A549 (cell line): Measurements from ENCODE around the gene EIF5.

ENCODE experiments used
- CHD2 ChIP-seq: fragments of 150-350 bp; IDR thresholded peaks from 2 replicates; pipeline ENCODE4 v1.6.1; 2014; ENCODE audit warnings: low read length; ENCODE audit not compliant: partially characterized antibody
- CHD4 ChIP-seq: fragments of 200-600 bp; sonication (generic); IDR thresholded peaks from 2 replicates; pipeline ENCODE4 v1.6.1; 2016; ENCODE audit warnings: antibody characterized with exemption, mild to moderate bottlenecking, borderline replicate concordance
- CTCF ChIP-seq: fragments of >200 bp; sonication (Bioruptor Twin); formaldehyde crosslinking; IDR thresholded peaks from 3 replicates; pipeline ENCODE4 v1.5.1; 2016
- MAX ChIP-seq: IDR thresholded peaks from 2 replicates; pipeline ENCODE4 v1.6.1; 2012
- POLR2A ChIP-seq: IDR thresholded peaks from 2 replicates; pipeline ENCODE4 v1.6.1; 2012; ENCODE audit warnings: mild to moderate bottlenecking, low read length
- REST ChIP-seq: fragments of 200-600 bp; sonication (generic); IDR thresholded peaks from 2 replicates; pipeline ENCODE4 v1.6.1; 2016; ENCODE audit warnings: antibody characterized with exemption, mild to moderate bottlenecking, moderate library complexity
- SREBF2 ChIP-seq: fragments of 450-650 bp; IDR thresholded peaks from 2 replicates; pipeline ENCODE4 v1.6.1; 2014; ENCODE audit warnings: mild to moderate bottlenecking, moderate library complexity
- TP53 ChIP-seq: fragments of 250-450 bp; sonication (Bioruptor Pico); IDR thresholded peaks from 2 replicates; pipeline ENCODE4 v1.5.0; 2021; ENCODE audit warnings: mild to moderate bottlenecking, moderate library complexity
- ZNF302 ChIP-seq: fragments of 250-450 bp; sonication (Bioruptor Pico); IDR thresholded peaks from 2 replicates; pipeline ENCODE4 v1.9.0; 2021; ENCODE audit warnings: inconsistent platforms, mild to moderate bottlenecking, moderate library complexity

- TF ChIP-seq REST (no peak), SREBF2 (no peak), ZNF302 (CRISPR knock-in tag) (no peak), MAX (no peak), POLR2A (no peak), CTCF (no peak), TP53 (CRISPR knock-in tag) (no peak), CHD4 (no peak), CHD2 (no peak)
Observed at GRCh38 chr14:103313704-103314103, 20.3 kb upstream of the EIF5 start.
